Endothelial cell of umbilical vein (primary cell): ENCODE measurements around the gene SLC4A1AP. TPM values are rescaled to one million over a fixed set of nuclear protein-coding genes. Genes with fewer than 3 reads are reported as not detected.

Experiments
- BruUV-seq: library from RNA; stranded (reverse); fragments of 400-500 nt; replicated peaks from 2 replicates; lab custom pipeline; 2021; lab: Mats Ljungman, UMichigan
- CTCF ChIA-PET: fragments of 300-600, 350-600 bp; sonication (Branson Sonifier 250); formaldehyde crosslinking; loops from one replicate; lab custom pipeline; 2021; ENCODE audit warnings: antibody characterized with exemption, inconsistent platforms; lab: Charles Lee
- POLR2A ChIA-PET: fragments of 300-600, 350-600 bp; sonication (Branson Sonifier 250); formaldehyde crosslinking; loops from one replicate; lab custom pipeline; 2021; ENCODE audit warnings: antibody characterized with exemption, inconsistent platforms; lab: Charles Lee
- DNase-seq: peaks from one replicate; pipeline ENCODE4 v3.0.0-alpha.2; 2011; ENCODE audit warnings: low read depth, low spot score
- FAIRE-seq: peaks from 2 replicates; lab custom pipeline; 2011; peaks lifted over from hg19 to GRCh38; lab: Jason Lieb, UNC
- H2AFZ ChIP-seq: 2 replicates; pipeline ENCODE4 v1.6.0; 2012; ENCODE audit warnings: low read depth, low read length, control low read depth, inconsistent platforms
- H3K27ac ChIP-seq: 2 replicates; pipeline ENCODE4 v1.5.1; 2011; ENCODE audit warnings: low read depth, mild to moderate bottlenecking, control low read depth, low read length, moderate library complexity; ENCODE audit not compliant: insufficient read depth
- H3K27me3 ChIP-seq, 2 experiments: 2 replicates each; pipeline versions ENCODE4 v1.6.0 to v1.6.1; 2011; ENCODE audit warnings: low read length in 2 of 2, mixed read lengths in 1 of 2; ENCODE audit not compliant: control insufficient read depth in 2 of 2, insufficient read depth in 2 of 2
- H3K36me3 ChIP-seq, 2 experiments: 2 replicates in 1 of 2; 3 replicates in 1 of 2; pipeline ENCODE4 v1.5.1; 2011; ENCODE audit warnings: low read length in 2 of 2, mild to moderate bottlenecking in 1 of 2, moderate library complexity in 1 of 2; ENCODE audit not compliant: control insufficient read depth in 2 of 2, insufficient read depth in 2 of 2; ENCODE audit errors: extremely low read depth in 1 of 2
- H3K4me1 ChIP-seq: 3 replicates; pipeline ENCODE4 v1.5.1; 2011; ENCODE audit warnings: mild to moderate bottlenecking, low read length; ENCODE audit not compliant: control insufficient read depth, insufficient read depth; ENCODE audit errors: extremely low read depth
- H3K4me2 ChIP-seq: 2 replicates; pipeline ENCODE4 v1.6.1; 2011; ENCODE audit warnings: low read length, control low read depth, mixed read lengths; ENCODE audit not compliant: insufficient read depth
- H3K4me3 ChIP-seq, 3 experiments: fragments of 200-600 bp in 1 of 3; sonication (generic), shearing (Covaris generic) in 1 of 3; replicated peaks in 1 of 3; 2 replicates each; pipeline ENCODE4 v1.5.1; 2011 to 2016; ENCODE audit warnings: control low read depth in 3 of 3, low read length in 3 of 3, mild to moderate bottlenecking in 2 of 3, inconsistent platforms in 1 of 3, low read depth in 1 of 3, moderate library complexity in 1 of 3; ENCODE audit not compliant: insufficient read depth in 1 of 3
- H3K79me2 ChIP-seq: 2 replicates; pipeline ENCODE4 v1.6.0; 2012; ENCODE audit warnings: low read length, inconsistent platforms; ENCODE audit not compliant: control insufficient read depth, insufficient read depth
- H3K9ac ChIP-seq: replicated peaks from 2 replicates; pipeline ENCODE3; 2011; ENCODE audit warnings: low read length, control low read depth; ENCODE audit not compliant: insufficient read depth; ENCODE audit errors: extremely low read depth
- H3K9me1 ChIP-seq: replicated peaks from 3 replicates; pipeline ENCODE4 v1.6.0; 2011; ENCODE audit warnings: mild to moderate bottlenecking, low read length; ENCODE audit not compliant: control insufficient read depth, insufficient read depth; ENCODE audit errors: extremely low read depth
- H3K9me3 ChIP-seq: replicated peaks from 2 replicates; pipeline ENCODE4 v1.5.1; 2012; ENCODE audit warnings: low read length, inconsistent platforms; ENCODE audit not compliant: control insufficient read depth, insufficient read depth
- H4K20me1 ChIP-seq: replicated peaks from 2 replicates; pipeline ENCODE3; 2011; ENCODE audit warnings: mild to moderate bottlenecking, low read length; ENCODE audit not compliant: control insufficient read depth, insufficient read depth; ENCODE audit errors: extremely low read depth
- CTCF ChIP-seq, 2 donors: IDR thresholded peaks; 1 replicate in 1 of 2; 2 replicates in 1 of 2; pipeline ENCODE4 v1.5.1; 2011; ENCODE audit warnings: low read length in 2 of 2, mild to moderate bottlenecking in 2 of 2, moderate library complexity in 2 of 2, control low read depth in 1 of 2, inconsistent platforms in 1 of 2, low read depth in 1 of 2; ENCODE audit not compliant: insufficient read depth in 1 of 2; ENCODE audit errors: extremely low read depth in 1 of 2
- EZH2 ChIP-seq: IDR thresholded peaks from 2 replicates; pipeline ENCODE4 v1.6.1; 2012; ENCODE audit warnings: borderline replicate concordance, low read depth, mild to moderate bottlenecking, moderate library complexity, low read length, inconsistent platforms; ENCODE audit not compliant: severe bottlenecking
- FOS ChIP-seq: IDR thresholded peaks from 2 replicates; pipeline ENCODE4 v1.6.1; 2011; ENCODE audit warnings: mild to moderate bottlenecking, low read length, moderate library complexity, borderline replicate concordance; ENCODE audit not compliant: insufficient read depth
- GATA2 ChIP-seq: IDR thresholded peaks from 2 replicates; pipeline ENCODE4 v1.7.0; 2011; ENCODE audit warnings: low read depth, mild to moderate bottlenecking, moderate library complexity, mixed read lengths, low read length; ENCODE audit not compliant: insufficient read length, insufficient read depth
- JUN ChIP-seq: IDR thresholded peaks from 2 replicates; pipeline ENCODE4 v1.6.1; 2011; ENCODE audit warnings: borderline replicate concordance, low read depth; ENCODE audit not compliant: insufficient read length, insufficient read depth
- MAX ChIP-seq: IDR thresholded peaks from 2 replicates; pipeline ENCODE4 v1.6.1; 2011; ENCODE audit not compliant: insufficient read depth, insufficient read length
- MYC ChIP-seq: IDR thresholded peaks from one replicate; pipeline ENCODE4 v1.6.1; 2011; ENCODE audit warnings: mild to moderate bottlenecking, low read depth, low read length
- POLR2A ChIP-seq: IDR thresholded peaks from 2 replicates; pipeline ENCODE4 v1.6.1; 2012; ENCODE audit warnings: low read depth, mild to moderate bottlenecking, control low read depth, low read length
- POLR2AphosphoS5 ChIP-seq: IDR thresholded peaks from 2 replicates; pipeline ENCODE4 v1.6.1; 2012; ENCODE audit warnings: low read depth, mild to moderate bottlenecking, control low read depth, low read length, moderate library complexity; ENCODE audit not compliant: insufficient read depth
- dilution Hi-C: fragments of 300-500 bp; cut with MboI; formaldehyde crosslinking; loops from one replicate; pipeline ENCODE4 v1.15.0; 2019; ENCODE audit warnings: low sequenced_read_pairs; ENCODE audit not compliant: extremely low pct_ligation_motif_present
- intact Hi-C: fragments of 100-400 bp; cut with micrococcal nuclease; formaldehyde crosslinking; loops from one replicate; pipeline ENCODE4 v1.10.0; 2022
- polyA plus RNA-seq, 4 experiments: library from polyadenylated mRNA; depleted of rRNA in 3 of 4; stranded (reverse) in 3 of 4; unstranded in 1 of 4; fragments of >200 nt; gene quantifications; 2 replicates each; pipeline versions ENCODE4 v1.2.1 to v1.2.3, GENCODE V29; 2011 to 2012; ENCODE audit warnings: missing spikeins in 1 of 4
- total RNA-seq: library from RNA; stranded (reverse); gene quantifications from 2 replicates; pipeline ENCODE4 v1.2.3, GENCODE V29; 2021

The SLC4A1AP gene
- total and polyA plus RNA-seq, 2 donors (not counting 3 experiments of a cell fraction or from before 2014, with no cell fraction given): 9.5 to 28.4 TPM

- intact Hi-C loops (no loop called here), dilution Hi-C loops (no loop called here)
- Histone ChIP-seq H3K27ac (no peak overlapping the region), H3K9me1 (no peaks in the 10 kb centered on the region), H3K4me3 (no peak overlapping the region), H3K36me3 (peaks cover 7 to 16% of the 10 kb centered on the region in 2 experiments), H3K79me2 (no peaks in the 10 kb centered on the region), H3K9ac (no peak overlapping the region), H3K4me1 (peaks cover 12% of the 10 kb centered on the region), H3K4me2 (no peak overlapping the region), H2AFZ (no peak overlapping the region), H3K27me3 (no peaks in the 10 kb centered on the region), H4K20me1 (no peaks in the 10 kb centered on the region), H3K9me3 (no peaks in the 10 kb centered on the region)
- no TSS peak for BruUV-seq
- FAIRE-seq (no peak), DNase-seq (no peak)
- TF ChIP-seq MAX: no peak
- TF ChIP-seq JUN: no peak
- TF ChIP-seq MYC: no peak
- no peak for TF ChIP-seq CTCF (IDR thresholded peaks at IDR 0.05; ENCODE audit: extremely low read depth in 1 of 2, insufficient read depth in 1 of 2, low read depth in 1 of 2, low read length in 2 of 2)
- no peak for TF ChIP-seq EZH2
- TF ChIP-seq POLR2A: no peak
- no peak for TF ChIP-seq FOS
- no peak for TF ChIP-seq GATA2
- TF ChIP-seq POLR2AphosphoS5: no peak
- POLR2A ChIA-PET: no interaction called here
- CTCF ChIA-PET: no interaction called here
These were observed 23.5 kb downstream of the SLC4A1AP start for GRCh38 chr2:27687232-27687631.
